ENCODE measurements around the gene KIAA0753.

The KIAA0753 gene

GRCh38 chr17:6570731-6571451 lies 69.6 kb downstream of the KIAA0753 start:
- no peak for DNase-seq (ENCODE audit: low read depth, low spot score)

DNA sequence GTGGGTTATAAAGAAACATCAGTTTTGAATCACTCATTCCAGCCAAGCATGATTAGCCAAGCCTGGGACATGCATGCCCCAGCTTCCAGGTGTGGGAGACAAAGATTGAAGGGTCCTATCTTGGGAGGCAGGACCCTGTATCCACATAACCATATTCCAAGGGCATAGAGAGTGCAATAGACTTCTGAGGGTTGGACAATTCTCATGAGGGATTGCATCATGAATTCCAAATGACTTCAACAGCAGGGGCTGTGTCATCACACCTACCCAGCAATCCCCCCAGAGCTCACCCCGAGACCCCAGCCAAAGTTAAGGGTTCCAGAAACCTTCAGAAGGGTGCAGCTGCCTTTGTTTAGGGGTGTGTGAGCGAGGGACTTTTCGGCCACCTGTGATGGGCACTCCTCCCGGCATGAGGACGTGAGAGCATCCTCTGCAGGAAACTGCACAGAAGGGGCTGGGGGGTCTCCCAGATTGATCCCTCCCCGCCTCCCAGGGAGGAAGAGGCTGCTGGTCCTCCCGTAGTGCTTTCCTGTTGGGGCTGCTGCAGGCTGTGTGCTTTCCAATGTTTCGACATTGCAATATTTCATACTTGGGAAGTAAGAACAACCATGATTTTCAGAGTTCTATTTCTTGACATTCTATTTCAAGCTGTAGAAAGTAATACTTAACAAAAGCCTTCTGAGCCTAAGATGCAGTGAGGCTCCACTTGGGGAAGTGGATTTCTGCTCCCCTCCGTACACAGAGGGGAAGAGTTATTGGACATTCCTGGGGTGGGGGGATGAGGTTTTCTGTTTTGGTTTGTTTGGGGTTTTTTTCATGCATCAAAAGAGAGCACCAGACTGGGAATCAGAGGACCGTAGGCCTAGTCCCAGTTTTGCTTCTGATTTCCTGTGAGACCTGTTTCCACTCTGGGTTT lies 70.9 kb downstream of the KIAA0753 start:
- DNase-seq (ENCODE audit: low read depth, low spot score), result no peak

DNA sequence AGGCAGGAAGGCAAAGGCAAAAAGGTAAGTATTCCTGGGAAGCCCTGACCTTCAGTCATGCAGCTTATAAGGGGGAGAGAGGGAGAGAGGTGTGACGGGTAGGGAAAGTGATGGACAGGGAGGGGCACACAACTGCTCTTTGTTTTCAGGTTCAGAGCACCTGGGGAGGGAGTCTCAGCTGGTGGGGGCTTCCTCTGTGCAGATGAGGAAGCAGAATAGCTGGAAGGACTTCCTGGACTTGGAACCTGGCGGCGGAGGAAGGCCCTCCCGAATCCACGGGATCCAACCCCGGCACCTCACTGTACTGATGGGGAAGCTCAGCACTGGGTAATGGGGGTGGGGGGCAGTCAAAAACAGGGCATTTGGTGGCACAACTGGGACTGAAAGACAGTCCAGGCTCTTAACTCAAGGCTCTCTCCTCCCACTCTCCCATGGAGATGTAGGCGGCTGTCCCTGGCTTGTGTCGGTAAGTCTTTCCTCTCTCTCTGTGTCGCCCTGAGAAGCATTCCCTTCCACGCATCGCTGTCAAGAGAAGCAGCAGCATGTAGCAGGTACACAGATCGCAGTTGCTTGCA lies 72.2 kb downstream of the KIAA0753 start:
- no peak for DNase-seq (ENCODE audit: low read depth, low spot score)

DNA sequence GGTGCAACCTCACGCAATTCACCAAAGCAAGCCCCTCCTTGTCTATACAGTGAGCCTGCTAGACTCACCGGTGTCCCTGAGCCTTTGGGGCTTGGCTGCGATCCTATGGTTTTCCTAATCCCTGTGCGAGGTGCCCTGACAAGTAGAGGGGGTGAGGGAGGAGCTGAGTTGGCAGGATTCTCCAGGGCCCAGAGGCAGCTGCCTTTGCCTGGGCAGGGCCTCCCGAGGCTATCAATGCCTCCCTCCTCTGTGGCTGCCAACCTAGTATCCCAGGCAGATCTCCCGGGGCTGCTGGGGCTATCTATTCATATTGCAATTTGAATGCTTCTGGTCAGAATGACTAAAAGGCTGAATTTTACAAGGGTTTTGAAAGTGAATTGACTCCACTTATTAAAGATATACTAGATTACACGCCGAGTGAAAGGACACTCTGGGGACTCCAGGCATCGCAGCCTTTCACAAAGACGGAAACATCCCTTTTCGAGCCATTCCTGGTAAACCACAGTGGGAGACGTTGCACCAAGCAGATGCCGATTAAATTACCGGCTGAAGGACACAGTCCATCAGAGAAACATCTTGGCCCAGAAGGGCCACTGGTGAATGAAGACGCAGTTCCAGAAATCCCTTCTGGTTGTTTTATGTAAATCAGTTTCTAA lies 72.9 kb downstream of the KIAA0753 start:
- no peak for DNase-seq (ENCODE audit: low read depth, low spot score)

DNA sequence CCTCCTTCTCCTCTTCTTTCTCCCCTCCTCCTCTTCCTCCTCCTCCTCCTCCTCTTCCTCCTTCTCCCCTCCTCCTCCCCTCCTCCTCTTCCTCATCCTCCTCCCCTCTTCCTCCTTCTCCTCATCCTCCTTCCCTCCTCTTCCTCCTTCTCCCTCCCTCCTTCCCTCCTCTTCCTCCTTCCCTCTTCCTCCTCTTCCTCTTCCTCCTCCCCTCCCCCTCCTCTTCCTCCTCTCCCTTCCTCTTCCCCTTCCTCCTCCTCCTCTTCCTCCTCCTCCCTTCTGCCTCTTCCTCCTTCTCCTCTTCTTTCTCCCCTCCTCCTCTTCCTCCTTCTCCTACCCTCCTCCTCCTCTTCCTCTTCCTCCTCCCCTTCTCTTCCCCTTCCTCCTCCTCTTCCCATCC lies 79.1 kb downstream of the KIAA0753 start:
- DNase-seq (ENCODE audit: low read depth, low spot score), result no peak

DNA sequence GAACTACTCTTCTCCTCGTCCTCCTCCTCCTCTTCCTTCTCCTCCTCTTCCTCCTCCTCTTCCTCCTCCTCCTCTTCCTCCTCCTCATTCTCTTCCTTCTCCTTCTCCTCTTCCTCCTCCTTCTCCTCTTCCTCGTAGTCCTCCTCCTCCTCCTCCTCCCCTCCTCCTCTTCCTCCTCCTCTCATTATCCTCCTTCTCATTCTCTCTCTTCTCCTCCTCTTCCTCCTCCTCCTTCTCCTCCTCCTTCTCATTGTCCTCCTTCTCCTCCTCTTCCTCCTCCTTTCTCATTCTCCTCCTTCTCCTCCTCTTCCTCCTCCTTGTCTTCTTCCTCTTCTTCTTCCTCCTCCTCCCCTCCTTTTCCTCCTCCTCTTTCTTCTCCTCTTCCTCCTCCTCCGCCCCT lies 80.0 kb downstream of the KIAA0753 start:
- no peak for DNase-seq (ENCODE audit: low read depth, low spot score)

GRCh38 chr17:6559753-6560215 lies 80.7 kb downstream of the KIAA0753 start:
- DNase-seq (ENCODE audit: low read depth, low spot score), result no peak

DNA sequence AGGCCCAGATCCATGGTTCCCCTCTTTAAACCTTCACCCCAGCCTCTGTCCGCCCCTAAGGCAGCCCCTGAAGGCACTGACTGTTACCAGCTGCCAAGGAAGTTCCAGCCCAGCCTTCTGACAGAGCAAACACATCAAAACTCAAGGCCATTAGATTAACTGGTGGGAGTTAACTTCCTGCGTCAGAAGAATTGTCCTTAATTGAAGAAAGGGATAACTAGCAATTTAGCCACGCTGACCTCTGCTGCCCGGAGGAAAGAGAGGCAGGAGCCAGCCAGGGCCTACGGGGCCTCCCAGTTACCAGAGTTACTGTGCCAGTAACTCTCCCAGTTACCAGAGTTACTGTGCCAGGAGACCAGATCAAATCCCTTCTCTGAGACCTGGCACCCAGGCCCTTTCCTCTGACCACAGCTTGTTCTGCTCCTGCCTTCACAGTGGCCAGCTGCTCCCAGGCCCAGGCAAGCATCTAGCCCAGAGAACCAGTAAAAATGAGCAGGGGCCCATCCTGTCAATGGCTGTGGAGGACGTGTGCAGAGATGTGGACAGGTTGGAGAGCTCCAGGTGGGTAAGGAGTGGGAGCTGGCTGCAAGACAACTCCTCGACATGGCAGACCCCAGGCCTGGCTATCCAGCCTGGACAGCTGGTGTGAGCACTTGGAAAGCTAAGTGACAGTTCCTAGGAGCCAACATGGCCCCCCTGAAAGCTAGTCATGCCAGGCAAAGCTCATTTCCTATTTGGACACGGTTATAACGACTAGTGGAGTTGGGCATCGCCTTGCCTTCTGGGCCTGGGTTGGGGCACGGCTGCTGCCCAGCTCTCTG lies 81.4 kb downstream of the KIAA0753 start:
- no peak for DNase-seq (ENCODE audit: low read depth, low spot score)

DNA sequence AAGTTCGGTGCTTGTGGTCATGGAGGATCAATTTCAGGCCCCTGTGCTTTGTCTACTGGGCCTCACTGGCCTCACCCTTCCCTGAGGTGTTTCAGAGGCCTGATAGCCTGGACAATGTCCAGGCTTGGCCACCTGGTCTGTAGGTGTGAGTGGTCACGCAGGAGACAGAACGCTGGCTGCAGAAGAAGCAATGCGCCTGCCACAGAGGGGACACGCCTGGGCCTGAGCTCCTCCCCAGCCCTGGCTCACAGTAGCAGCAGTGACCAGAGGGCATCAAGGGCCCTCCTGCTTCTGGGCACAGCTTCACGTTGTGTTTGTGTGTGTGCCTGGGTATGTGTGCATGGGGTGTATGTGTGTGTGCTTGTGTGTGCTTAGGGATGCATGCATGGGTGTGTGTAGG lies 82.2 kb downstream of the KIAA0753 start:
- no peak for DNase-seq (ENCODE audit: low read depth, low spot score)

GRCh38 chr17:6557040-6557438 lies 83.5 kb downstream of the KIAA0753 start:
- no peak for DNase-seq (ENCODE audit: low read depth, low spot score)

GRCh38 chr17:6556121-6557039 lies 84.1 kb downstream of the KIAA0753 start, which contains the start of gene PITPNM3:
Gene PITPNM3 (minus strand): TSS chr17:6556555. CDS start chr17:6556406, 149 bp downstream.
- DNase-seq (ENCODE audit: low read depth, low spot score), result no peak

DNA sequence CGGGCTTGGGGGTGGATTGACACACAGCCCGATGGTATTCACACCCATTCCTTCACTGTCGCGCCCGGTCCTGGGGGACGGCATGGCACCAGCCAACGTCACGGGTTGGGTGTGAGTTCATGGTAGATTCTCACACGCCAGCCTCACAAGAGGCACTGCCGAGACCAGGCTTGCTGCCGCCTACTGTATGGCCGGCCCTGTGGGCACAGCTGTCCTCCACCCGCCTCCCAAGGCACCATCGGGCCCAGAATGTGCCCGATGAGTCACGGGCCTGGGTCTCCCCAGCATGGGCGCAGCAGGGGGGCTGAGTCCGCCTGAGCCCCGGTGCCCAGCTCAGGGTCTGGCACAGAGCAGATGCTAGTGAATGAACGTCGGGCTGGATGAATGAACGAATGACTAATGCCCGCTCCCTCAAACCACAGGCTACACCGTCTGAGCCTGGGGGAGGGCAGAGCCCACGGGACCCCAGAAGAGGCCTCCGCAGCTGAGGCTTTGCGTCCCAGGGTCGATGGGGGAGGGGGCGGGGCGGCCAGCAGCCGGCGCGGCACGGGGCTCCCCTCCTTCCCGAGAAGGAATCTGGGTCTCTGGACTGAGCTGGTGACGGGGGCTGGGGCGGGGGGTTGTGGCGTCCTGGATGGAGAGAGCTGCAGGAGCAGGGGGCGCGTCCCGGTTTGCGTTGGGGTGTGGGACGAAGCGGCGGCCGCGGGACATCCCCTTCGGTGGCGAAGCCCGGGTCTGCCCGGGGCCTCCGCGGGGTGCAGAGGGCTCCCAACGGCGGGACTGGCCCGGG lies 85.0 kb downstream of the KIAA0753 start:
- no peak for DNase-seq (ENCODE audit: low read depth, low spot score)

GRCh38 chr17:6554871-6555330 lies 85.6 kb downstream of the KIAA0753 start:
- no peak for DNase-seq (ENCODE audit: low read depth, low spot score)

GRCh38 chr17:6554342-6554741 lies 86.2 kb downstream of the KIAA0753 start:
- DNase-seq (ENCODE audit: low read depth, low spot score), result no peak

DNA sequence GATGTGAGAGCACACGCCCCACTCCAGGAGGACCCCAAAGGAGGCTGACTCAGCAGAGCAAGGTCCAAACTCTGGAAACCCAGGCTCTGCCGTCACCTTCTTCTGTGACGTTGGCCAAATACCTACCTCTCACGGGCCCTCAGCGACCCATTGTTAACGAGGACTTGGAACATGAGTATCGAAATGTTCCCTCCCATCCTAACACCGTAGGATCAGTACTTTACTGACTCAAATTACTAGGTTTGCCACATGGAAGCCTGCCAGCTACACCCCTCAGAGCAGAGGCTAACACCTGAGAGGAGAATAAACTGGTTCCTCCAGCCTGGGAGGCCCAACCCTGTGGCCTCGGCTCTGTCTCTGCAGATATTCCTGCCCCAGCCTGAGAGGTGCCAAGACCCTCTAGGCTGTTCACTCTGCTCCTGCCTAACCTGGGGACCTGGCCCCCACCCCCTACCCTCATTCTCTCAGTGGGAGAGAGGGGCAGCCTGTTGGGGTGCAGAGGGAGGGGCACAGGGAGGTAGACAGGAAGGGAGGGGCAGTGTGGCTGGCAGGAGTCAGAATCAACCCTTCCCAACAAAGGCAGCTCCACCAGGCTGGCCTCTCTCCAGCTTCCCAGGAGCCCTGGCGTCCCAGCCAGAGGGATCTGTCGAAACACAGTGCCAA lies 88.5 kb downstream of the KIAA0753 start:
- no peak for DNase-seq (ENCODE audit: low read depth, low spot score)

DNA sequence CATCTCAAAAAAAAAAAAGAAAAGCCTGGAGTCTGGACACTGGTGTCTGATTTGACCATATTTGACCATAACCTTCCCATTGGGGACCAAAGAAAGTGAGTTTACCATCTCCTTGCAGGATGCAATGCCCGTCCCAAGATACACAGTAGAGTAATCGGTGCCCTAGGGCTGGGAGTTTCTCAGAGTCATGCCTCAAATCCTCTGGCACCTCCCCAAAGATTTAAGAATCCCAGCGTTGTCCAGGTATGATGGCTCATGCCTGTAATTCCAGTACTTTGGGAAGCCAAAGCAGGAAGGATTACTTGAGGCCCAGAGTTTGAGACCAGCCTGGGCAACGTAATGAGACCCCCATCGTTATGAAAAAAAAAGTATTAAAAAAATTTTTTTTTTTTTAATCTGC lies 89.2 kb downstream of the KIAA0753 start:
- no peak for DNase-seq (ENCODE audit: low read depth, low spot score)

DNA sequence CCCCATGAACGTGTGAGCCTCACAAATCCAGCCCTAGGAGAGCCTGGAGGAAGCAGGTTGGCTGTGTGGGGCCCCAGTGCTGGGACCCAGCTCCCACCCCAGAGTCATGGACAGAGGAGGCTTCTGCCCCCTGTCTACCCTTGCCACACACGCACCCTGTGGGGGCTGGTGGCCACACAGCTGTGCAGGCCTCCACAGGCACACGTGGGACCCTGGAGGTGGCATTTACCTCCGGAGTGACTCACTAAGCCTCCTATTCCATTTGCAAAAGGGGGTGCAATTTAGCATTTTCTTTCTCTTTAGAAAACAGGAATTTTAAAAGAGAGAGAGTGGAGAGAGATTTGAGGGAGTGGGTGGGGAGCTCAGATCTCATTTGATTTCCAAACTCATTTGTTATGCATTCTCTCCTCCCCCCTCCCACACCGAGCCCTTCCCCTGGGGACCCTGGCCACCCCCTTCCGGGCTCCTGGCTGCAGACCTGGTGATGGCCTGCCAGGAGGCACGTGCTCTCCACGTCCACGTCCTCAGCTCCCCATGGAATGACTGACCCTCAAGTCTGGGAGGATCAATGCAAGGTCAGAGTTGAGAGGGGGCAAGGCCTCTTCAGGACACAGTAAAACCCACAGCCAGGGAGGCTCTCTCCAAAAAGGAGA lies 91.0 kb downstream of the KIAA0753 start:
- no peak for DNase-seq (ENCODE audit: low read depth, low spot score)
